Neural progenitor cell (in vitro differentiated cells): Measurements from ENCODE around the gene PLA2G2E. TPM values are rescaled to one million over a fixed set of nuclear protein-coding genes. Genes with fewer than 3 reads are reported as not detected.

Experiments
- DNase-seq: peaks from one replicate; pipeline ENCODE4 v3.0.0-alpha.2; 2016; ENCODE audit warnings: low spot score
- H2AFZ ChIP-seq: fragments of 200-600 bp; sonication (generic); replicated peaks from 2 replicates; pipeline ENCODE4 v1.6.1; 2016; ENCODE audit warnings: antibody characterized with exemption
- H3F3A ChIP-seq: fragments of 200-600 bp; sonication (generic); 2 replicates; pipeline ENCODE4 v1.6.1; 2016; ENCODE audit warnings: antibody characterized with exemption, low read depth
- H3K27ac ChIP-seq: fragments of 200-600 bp; sonication (generic); 2 replicates; pipeline ENCODE4 v1.5.1; 2016; ENCODE audit warnings: mild to moderate bottlenecking
- H3K27me3 ChIP-seq: fragments of 200-600 bp; sonication (generic); 2 replicates; pipeline ENCODE4 v1.6.1; 2016; ENCODE audit warnings: mild to moderate bottlenecking, moderate library complexity
- H3K36me3 ChIP-seq: fragments of 200-600 bp; sonication (generic); 2 replicates; pipeline ENCODE4 v1.5.1; 2016
- H3K4me1 ChIP-seq: fragments of 200-600 bp; sonication (generic); 2 replicates; pipeline ENCODE4 v1.6.1; 2016; ENCODE audit warnings: mixed run types
- H3K4me2 ChIP-seq: fragments of 200-600 bp; sonication (generic); 2 replicates; pipeline ENCODE4 v1.6.1; 2016
- H3K4me3 ChIP-seq: fragments of 200-600 bp; sonication (generic); 2 replicates; pipeline ENCODE4 v1.5.1; 2016
- H3K79me2 ChIP-seq: fragments of 200-600 bp; sonication (generic); 2 replicates; pipeline ENCODE4 v1.6.1; 2016; ENCODE audit warnings: low read depth
- H3K9ac ChIP-seq: fragments of 200-600 bp; sonication (generic); 2 replicates; pipeline ENCODE4 v1.6.1; 2016
- H3K9me3 ChIP-seq: fragments of 200-600 bp; sonication (generic); 2 replicates; pipeline ENCODE4 v1.5.1; 2016; ENCODE audit warnings: low read depth
- H4K20me1 ChIP-seq: fragments of 200-600 bp; sonication (generic); 2 replicates; pipeline ENCODE4 v1.6.1; 2016; ENCODE audit warnings: low read depth
- H3K27ac Mint-ChIP-seq: 3 replicates; pipeline ENCODE4 v1.8.0; 2021; ENCODE audit warnings: mixed read lengths
- H3K27me3 Mint-ChIP-seq: 2 replicates; pipeline ENCODE4 v1.8.0; 2022; ENCODE audit warnings: low read depth, mild to moderate bottlenecking, inconsistent platforms, moderate library complexity, mixed read lengths; ENCODE audit not compliant: insufficient read depth
- H3K36me3 Mint-ChIP-seq: 3 replicates; pipeline ENCODE4 v1.8.0; 2021; ENCODE audit warnings: mixed read lengths
- H3K4me1 Mint-ChIP-seq: 3 replicates; pipeline ENCODE4 v1.8.0; 2021; ENCODE audit warnings: mixed read lengths
- H3K4me3 Mint-ChIP-seq: 3 replicates; pipeline ENCODE4 v1.8.0; 2021; ENCODE audit warnings: mild to moderate bottlenecking, moderate library complexity, mixed read lengths
- H3K9me3 Mint-ChIP-seq: 3 replicates; pipeline ENCODE4 v1.8.0; 2020; ENCODE audit warnings: mixed read lengths
- CTCF ChIP-seq: fragments of 200-600 bp; sonication (generic); IDR thresholded peaks from 2 replicates; pipeline ENCODE4 v1.5.1; 2017; ENCODE audit warnings: antibody characterized with exemption, mild to moderate bottlenecking
- EZH2 ChIP-seq: fragments of 200-600 bp; sonication (generic); IDR thresholded peaks from 2 replicates; pipeline ENCODE4 v1.6.1; 2017; ENCODE audit warnings: antibody characterized with exemption, mild to moderate bottlenecking, moderate library complexity
- EZH2phosphoT487 ChIP-seq: fragments of 200-600 bp; sonication (generic); IDR thresholded peaks from 2 replicates; pipeline ENCODE4 v1.6.1; 2017; ENCODE audit warnings: antibody characterized with exemption
- total RNA-seq: library from RNA; depleted of rRNA; stranded (reverse); fragments of >200 nt; gene quantifications from 2 replicates; pipeline ENCODE4 v1.2.3, GENCODE V29; 2015; ENCODE audit warnings: low replicate concordance

The PLA2G2E gene
- total RNA-seq, 1 donor from 2014 or later: not detected

DNA sequence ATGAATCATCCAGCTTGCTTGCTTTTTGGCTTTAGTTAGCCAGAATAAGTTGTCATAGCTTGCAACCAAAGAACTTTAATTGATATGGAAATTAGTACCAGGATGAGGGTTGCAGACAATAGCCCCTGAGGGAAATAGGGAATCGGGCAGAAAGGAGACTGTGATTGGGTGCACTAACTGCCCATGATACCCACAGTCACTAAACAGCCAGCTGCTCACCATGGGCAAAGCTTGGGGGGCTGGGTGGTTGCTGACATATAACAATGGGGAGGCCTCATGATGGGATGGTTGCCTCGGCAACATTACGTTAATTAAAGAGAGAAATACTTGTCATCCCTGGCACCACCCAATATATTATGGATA is 17.8 kb upstream of the PLA2G2E start:
- H3K27me3 Mint-ChIP-seq: peaks cover 9% of the 10 kb centered on the region
- Histone ChIP-seq H3F3A (no peaks in the 10 kb centered on the region), H3K4me3 (no peak overlapping the region), H3K4me2 (no peak overlapping the region), H3K4me1 (no peaks in the 10 kb centered on the region), H3K79me2 (no peaks in the 10 kb centered on the region), H3K9ac (no peak overlapping the region), H4K20me1 (no peaks in the 10 kb centered on the region), H3K27me3 (no peaks in the 10 kb centered on the region), H3K27ac (no peak overlapping the region), H3K9me3 (no peaks in the 10 kb centered on the region), H3K36me3 (no peaks in the 10 kb centered on the region), H2AFZ (no peak overlapping the region)
- no peak overlapping the region for H3K4me3 Mint-ChIP-seq
- H3K9me3 Mint-ChIP-seq: peaks cover 5% of the 10 kb centered on the region
- no peak for DNase-seq
- H3K36me3 Mint-ChIP-seq: no peaks in the 10 kb centered on the region
- TF ChIP-seq EZH2: no peak
- TF ChIP-seq CTCF: no peak
- no peak for TF ChIP-seq EZH2phosphoT487
- H3K4me1 Mint-ChIP-seq: peaks cover 5% of the 10 kb centered on the region
- H3K27ac Mint-ChIP-seq: no peak overlapping the region

DNA sequence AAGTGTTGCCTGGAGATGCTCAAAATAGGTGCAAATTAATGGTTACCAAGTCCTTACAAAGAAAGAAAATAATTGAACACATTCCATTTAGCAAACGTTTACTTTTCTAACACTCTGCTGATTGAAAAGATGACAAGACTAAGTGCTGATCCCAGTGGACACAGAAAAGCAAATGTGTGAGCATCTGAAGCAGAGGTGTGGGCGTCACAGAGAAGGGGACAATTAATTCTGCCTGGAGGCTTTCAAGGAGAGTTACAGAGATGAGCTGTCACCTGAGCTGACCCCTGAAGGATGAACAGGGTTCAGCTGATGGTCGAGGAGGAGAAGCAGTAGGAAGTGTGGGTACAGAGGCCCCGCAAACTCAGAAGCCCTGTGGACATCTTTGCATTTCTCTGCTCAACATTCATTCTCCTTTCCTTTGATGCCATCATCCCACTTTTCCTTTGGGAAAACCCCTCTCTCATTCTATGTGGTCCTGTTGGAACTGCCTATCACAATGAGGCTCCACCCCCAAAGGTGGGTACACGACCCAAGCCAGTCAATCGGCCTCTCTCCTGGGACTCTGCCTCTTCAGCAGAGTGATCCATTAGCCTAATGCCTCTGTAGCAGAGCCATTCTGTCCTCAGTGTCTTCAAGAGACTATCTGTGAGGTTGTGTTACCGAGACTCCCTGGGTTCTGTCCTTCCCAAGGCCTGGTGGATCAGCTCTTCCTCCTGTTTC is 17.2 kb upstream of the PLA2G2E start:
- Mint-ChIP-seq H3K9me3 (peaks cover 5% of the 10 kb centered on the region), H3K4me1 (peaks cover 5% of the 10 kb centered on the region)

GRCh38 chr1:19938472-19938871 is 15.1 kb upstream of the PLA2G2E start:
- Mint-ChIP-seq H3K9me3 (peaks cover 3% of the 10 kb centered on the region), H3K4me3 (no peak overlapping the region), H3K27me3 (peaks cover 7% of the 10 kb centered on the region), H3K36me3 (no peaks in the 10 kb centered on the region), H3K27ac (no peak overlapping the region), H3K4me1 (peaks cover 5% of the 10 kb centered on the region)
- Histone ChIP-seq H3K4me1 (no peaks in the 10 kb centered on the region), H3K79me2 (no peaks in the 10 kb centered on the region), H3K9ac (no peak overlapping the region), H3K27me3 (no peaks in the 10 kb centered on the region), H3K4me3 (no peak overlapping the region), H3F3A (no peaks in the 10 kb centered on the region), H3K27ac (no peak overlapping the region), H3K36me3 (no peaks in the 10 kb centered on the region), H2AFZ (peak overlapping the region; percentile 42), H3K4me2 (no peak overlapping the region), H3K9me3 (no peaks in the 10 kb centered on the region), H4K20me1 (no peaks in the 10 kb centered on the region)
- DNase-seq: no peak
- TF ChIP-seq EZH2: no peak
- no peak for TF ChIP-seq CTCF
- TF ChIP-seq EZH2phosphoT487: no peak

More for the DNA sequence above, 17.2 kb upstream of the PLA2G2E start:
- no peaks in the 10 kb centered on the region for H3K36me3 Mint-ChIP-seq
- Histone ChIP-seq H3K36me3 (no peaks in the 10 kb centered on the region), H3K4me2 (no peak overlapping the region), H3K4me1 (no peaks in the 10 kb centered on the region), H3K4me3 (no peak overlapping the region), H3F3A (no peaks in the 10 kb centered on the region), H3K27me3 (no peaks in the 10 kb centered on the region), H3K9me3 (no peaks in the 10 kb centered on the region), H4K20me1 (no peaks in the 10 kb centered on the region), H3K27ac (no peak overlapping the region), H2AFZ (no peak overlapping the region), H3K79me2 (no peaks in the 10 kb centered on the region), H3K9ac (no peak overlapping the region)
- no peak for TF ChIP-seq CTCF
- DNase-seq: no peak
- H3K27me3 Mint-ChIP-seq: peaks cover 9% of the 10 kb centered on the region
- H3K27ac Mint-ChIP-seq: no peak overlapping the region
- no peak overlapping the region for H3K4me3 Mint-ChIP-seq
